AG08395 (cell line): Measurements from ENCODE around the gene SLX4.
"Not testable (repeated sequence)": the region's sequence is repeated elsewhere in the genome, so short reads cannot be mapped to it uniquely, and the experiment has no call there.

ENCODE experiments used
- DNase-seq: peaks from one replicate; pipeline ENCODE4 v3.0.0; 2012; ENCODE audit warnings: mixed read lengths, low spot score

SLX4 gene

DNA sequence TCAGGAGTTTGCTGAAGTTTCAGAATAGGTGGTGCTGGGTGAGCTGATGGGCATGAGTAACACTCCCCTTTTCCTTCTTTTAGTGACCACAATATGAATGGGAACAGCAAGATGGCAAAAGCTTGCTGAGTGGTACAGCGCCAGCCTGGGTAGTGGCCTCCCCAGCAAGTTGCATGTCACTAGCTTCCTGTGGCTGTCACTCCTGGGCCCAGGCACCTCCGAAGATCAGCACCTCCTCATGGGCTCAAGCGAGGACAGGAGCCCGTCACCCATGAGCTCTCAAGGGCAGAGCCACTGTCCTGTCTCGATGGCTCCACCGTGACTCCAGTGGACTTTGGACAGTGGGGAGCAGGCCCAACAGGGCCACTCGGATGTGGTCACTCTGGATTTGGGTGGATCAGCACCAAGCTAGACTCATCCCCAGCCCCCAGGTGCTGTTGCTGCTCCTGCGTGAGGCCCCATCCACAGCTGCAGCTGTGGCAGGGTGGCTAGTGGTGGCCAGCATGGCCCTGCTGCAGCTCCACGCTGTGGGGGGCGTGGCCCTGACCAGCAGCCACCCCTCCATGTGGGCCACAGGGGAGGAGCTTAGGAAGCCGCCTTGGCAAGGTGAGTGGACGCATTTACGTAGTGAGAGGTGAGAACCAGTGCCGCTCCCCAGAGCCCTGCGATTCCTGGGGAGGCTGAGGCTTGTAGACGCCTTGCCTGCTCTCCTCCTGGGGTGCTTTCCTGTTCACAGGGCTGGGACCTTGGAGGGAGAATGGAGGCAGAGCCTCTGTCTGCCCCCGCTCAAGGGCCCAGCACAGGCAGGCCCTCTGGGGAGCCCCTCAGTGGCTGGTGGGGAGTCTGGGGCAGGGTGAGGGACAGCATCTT, 29.5 kb upstream of the SLX4 start:
- DNase-seq: no peak

DNA sequence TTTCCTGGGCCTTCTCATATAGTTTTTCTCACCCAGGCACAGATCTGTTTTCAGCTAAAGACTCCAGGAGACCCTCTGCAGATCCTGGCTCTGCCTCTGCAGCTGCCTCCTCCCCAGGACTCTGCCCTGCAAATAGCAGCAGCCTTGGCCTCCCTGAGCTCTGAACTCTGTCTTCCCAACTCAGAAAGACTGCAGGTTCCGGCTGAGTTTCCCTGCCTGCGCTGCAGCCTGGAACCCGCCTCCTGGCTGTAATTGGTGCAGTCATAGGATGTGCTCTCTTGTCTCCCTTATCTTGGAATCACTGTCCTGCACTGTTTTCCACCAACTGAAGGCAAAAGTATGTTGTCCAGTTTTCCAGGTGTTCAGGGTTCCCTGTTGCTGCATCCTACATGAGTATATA, 28.8 kb upstream of the SLX4 start:
- DNase-seq: no peak

DNA sequence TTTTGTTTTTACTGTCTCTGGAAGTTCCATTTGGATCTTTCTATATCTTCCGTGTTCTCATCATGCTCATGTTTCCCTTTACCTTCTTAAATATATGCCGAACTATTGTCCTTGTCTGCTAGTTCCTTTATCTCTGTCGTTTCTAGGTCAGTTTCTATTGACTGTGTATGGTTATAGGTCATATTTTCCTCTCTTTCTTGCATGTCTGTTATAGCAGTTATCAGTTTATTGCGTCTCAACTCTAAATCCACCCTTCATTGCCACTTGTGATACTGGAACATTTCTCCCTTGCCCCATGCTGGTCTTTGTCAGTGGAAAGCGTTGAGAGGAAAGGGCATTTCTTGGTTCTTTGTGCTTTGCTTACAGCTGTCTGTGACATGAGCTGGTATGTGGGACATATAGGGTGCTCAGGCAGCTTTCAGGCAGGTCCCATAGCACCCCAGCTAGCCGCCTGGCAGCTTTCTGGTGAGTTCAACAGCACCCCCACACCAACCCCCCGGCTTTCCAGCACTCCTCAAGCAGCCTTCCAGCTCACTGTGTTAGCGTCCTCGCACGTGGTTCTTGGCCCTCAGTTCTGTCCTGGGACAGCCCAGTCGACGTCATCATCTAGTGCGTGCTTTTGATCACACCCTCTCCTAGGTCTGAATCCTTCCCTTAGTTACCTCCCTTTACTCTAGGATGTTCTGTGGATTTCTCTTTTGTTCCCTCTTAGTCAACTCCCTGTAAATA, 27.7 kb upstream of the SLX4 start:
- no peak for DNase-seq

- DNase-seq: no peak
These were observed 26.0 kb upstream of the SLX4 start for GRCh38 chr16:3637371-3637923.

DNA sequence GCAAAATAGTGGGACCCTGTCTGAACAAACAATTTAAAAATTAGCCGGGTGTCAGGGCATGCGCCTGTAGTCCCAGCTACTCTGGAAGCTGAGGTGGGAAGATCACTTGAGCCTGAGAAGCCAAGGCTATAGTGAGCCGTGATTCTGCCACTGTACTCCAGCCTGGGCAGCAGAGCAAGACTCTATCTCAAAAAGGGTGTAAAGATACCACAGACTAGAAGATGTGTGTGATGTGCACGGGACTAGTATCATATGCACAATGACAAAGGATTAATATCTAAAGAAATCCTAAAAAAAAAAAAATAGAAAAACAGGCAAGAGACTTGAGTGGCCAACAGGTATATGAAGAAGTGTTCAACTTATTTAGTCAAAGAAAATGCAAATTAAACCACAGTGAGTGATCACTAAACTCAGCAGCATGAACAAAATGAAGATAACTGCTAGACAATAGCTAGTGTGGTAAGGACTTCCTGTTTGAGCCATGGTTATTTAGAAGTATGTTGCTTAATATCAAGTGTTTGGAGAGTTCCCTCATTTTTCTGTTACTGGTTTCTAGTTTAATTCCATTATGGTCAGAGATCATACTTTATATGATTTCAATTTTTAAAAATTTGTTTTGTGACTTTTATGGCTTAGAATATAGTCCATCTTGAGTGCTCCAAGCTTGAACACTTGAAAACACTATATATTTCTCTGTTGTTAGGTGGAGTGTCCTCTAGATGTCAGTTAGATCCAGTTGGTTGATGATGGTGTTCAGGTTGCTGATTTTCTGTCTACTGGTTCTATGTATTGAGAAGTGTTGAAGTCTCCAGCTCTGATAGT, 14.7 kb upstream of the SLX4 start:
- DNase-seq: peak; percentile 20

DNA sequence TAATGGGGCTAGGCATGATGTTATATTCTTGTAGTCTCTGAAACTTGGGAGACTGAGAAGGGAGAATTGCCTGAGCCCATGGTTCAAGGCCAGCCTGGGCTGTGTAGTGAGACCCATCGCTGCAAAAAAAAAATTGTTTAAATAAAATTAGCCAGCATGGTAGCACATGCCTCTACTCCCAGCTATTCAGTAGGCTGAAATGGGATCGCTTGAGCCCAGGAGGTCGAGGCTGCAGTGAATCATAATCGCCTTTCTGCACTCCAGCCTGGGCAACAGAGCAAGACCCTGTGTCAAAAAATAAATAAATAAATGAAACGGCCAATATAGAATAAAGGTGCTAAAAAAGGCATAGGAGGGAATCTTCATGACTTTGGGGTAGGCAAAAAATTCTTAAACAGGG, 13.9 kb upstream of the SLX4 start:
- no peak for DNase-seq

DNA sequence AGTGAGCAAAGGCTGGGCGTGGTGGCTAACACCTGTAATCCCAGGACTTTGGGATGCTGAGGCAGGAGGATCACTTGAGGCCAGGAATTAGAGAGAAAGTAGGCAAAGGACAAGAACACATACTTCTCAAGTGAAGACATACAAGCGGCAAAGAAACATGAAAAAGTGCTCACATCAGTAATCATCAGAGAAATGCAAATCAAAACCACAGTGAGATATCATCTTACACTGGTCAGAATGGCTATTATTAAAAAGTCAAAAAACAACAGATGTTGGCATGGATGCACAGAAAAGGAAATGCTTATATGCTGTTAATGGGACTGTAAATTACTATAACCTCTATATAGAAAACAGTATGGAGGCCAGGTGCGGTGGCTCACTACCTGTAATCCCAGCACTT, 12.2 kb upstream of the SLX4 start:
- DNase-seq: no peak

DNA sequence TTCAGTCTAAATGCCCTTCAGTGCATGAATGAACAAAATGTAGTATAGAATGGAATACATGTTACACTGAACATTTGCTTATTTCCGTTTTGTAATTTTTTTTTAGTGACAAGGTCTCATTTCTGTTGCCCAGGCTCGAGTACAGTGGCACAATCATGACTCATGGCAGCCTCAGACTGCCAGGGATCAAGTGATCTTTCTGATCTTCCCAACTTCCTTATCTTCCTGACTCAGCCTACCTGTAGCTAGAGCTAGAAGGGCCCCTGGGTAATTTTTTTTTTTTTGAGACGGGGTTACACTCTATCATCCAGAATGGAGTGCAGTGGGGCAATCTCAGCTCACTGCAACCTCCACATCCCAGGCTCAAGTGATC, 7.3 kb upstream of the SLX4 start:
- no peak for DNase-seq

DNA sequence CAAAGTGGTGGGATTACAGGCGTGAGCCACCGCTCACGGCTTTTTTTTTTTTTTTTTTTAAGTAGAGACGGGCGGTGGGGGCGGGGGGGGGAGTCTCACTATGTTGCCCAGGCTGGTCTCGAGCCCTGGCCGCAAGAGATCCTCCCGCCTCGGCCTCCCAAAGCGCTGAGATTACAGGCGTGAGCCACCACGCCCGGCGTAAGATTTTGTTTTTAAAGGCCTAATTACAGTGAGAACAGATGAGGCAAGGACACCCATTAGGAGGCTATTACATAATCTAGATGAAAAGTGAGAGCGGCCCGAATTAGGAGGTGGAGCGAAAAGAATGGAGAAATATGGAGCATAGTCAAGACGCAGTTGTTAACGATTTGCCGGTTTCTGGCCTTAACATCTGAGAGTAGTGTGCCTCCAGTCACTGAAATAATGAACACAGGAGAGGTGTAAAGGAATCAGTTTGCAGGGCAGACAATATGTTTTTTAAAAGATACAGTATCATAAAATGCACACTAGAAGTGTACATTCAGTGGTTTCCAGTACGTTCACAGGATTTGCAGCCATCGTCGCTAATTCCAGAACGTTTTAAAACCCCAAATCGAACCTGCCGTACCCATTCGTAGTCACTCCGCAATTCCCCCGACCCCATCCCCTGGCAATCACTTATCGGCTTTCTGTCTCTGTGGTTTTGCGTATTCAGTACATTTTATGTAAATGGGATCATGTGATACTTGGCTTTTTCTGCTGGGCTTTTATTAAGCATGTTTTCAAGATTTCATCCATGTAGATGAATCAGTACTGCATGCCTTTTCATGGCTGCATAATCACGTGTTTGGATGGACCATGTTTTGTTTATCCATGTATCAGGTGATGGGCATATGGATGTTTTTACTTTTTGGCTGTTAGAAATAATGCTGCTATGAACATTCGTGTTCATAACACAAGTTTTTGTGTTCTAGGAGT, 1.4 kb upstream of the SLX4 start:
- no peak for DNase-seq

DNA sequence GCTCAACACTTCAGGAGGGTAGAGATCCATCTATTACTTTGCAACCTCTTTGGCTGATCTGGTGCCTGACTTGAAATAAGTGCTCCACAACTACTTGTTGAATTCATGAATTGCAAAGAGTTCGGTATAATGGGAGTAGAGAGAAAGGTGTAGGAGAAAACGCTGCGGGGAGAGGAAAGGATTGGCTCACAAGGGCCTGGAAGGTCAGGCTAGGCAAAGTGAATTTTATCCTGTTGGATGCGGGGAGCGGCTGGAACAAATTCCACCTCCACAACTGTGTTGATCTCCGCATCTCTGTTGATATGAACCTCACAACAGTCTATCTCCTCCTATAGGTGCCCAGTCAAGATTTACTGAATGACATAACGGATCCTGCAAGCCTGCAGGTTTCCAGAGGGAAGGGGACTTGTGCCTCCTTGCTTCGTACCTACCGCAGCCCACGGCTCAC, 684 bp downstream of the SLX4 start:
- DNase-seq: peak; percentile 25

GRCh38 chr16:3609895-3610697, 1.3 kb downstream of the SLX4 start:
- DNase-seq: no peak

- not testable (repeated sequence) for DNase-seq
These were observed 2.4 kb downstream of the SLX4 start for GRCh38 chr16:3608976-3609375.

DNA sequence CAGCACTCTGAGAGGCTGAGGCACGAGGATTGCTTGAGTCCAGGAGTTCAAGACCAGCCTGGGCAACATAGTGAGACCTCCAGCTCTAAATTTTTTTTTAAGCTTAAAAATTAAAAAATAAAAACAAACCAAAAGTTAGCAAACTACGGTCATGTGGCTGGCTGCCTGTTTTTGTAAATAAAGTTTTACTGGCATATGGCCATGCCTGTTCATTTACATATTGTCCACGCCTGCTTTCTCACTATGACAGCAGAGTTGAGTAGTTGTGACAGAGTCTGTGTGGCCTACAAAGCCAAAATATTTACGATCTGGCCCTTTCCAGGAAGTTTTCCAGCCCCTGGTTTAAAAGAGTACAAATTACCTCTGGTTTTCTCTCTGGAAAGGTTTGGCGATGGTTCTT, 3.3 kb downstream of the SLX4 start:
- DNase-seq: no peak

- DNase-seq: no peak
These were observed 3.8 kb downstream of the SLX4 start for GRCh38 chr16:3607634-3608033.

GRCh38 chr16:3607161-3607560, 4.2 kb downstream of the SLX4 start:
- DNase-seq: no peak

GRCh38 chr16:3606441-3606840, 5.0 kb downstream of the SLX4 start:
- no peak for DNase-seq

DNA sequence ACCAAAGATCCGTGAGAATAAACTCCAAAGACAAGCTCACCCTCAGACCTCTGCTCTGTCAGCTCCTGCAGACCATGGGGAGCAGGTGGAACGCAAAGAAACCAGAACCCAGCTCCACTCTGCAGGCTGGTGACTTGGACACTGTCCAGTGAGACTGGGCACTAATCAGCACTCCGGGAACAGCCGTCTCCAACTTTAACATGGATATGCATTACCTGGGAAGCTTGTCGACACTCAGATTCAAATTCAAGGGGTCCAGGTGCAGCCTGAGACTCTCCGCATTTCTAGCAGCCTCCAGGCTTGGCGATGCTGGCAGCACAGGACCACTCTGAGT, 9.1 kb downstream of the SLX4 start:
- no peak for DNase-seq

DNA sequence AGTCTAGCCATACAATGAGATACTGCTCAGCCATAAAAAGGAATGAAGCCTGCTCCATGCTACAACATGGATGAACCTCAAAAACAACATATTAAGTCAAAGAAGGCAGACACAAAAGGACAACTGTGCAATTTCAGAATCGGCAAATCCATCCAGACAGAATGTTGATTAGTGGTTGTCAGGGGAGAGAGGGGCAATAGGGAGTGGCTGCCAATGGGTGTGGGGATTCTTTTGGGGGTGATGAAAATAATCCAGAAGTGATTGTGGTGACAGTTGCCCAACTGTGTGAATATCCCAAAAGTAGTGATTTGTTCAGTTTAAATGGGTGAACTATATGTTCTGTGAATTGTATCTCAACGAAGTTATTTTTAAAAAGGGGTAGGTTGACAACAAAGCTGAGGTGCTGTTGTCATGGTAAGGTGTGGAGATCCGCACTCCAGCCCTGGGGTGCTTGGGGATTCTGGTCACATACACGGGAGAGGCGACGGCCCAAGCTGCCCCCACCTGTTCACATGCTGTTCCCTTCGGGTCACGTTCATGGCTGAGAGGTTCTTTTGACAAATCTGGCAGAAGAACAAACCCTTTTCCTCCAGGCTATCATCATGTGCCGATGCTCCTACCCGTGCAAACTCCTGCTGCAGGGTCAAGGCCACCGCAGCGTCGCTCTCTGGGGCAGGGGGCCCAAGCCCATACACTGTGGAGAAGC, 9.6 kb downstream of the SLX4 start:
- no peak for DNase-seq

DNA sequence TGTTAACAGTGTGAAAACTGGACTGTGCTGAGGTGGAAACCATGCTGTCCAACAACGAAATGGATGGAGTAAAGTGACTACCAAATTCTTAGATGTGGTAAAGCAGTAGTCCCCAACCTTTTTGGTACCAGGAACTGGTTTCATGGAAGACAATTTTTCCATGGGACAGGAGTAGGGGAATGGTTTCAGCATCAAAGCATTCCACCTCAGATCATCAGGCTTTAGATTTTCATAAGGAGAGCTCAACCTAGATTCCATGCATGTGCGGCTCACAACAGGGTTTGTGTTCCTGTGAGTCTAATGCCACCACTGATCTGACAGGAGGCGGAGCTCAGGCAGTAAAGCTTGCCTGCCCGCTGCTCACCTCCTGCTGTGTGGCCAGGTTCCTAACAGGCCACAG, 11.5 kb downstream of the SLX4 start:
- DNase-seq: no peak

- DNase-seq: no peak
These were observed 12.3 kb downstream of the SLX4 start for GRCh38 chr16:3599121-3599520.
